A549 (cell line): Measurements from ENCODE around the gene ZFYVE27. TPM values are rescaled to one million over a fixed set of nuclear protein-coding genes. Genes with fewer than 3 reads are reported as not detected.

Source experiments
- ATAC-seq, 2 experiments: fragments of 200-7000 bp in 1 of 2; fragments of >200 bp in 1 of 2; cut with Nextera tagmentation in 1 of 2; cut with Tn5 transposase in 1 of 2; 3 replicates each; pipeline versions ENCODE4 v1.8.0 to v1.9.1; 2018 to 2020; ENCODE audit warnings: mild to moderate bottlenecking in 1 of 2, moderate library complexity in 1 of 2
- CTCF ChIA-PET: fragments of 300-600 bp; sonication (Branson Sonifier 250); formaldehyde crosslinking; extraction: SDS; loops from one replicate; lab custom pipeline; 2021; ENCODE audit warnings: antibody characterized with exemption, inconsistent platforms; lab: Yijun Ruan, JAX
- POLR2A ChIA-PET: fragments of 350-600 bp; formaldehyde crosslinking; extraction: SDS; loops from one replicate; lab custom pipeline; 2021; ENCODE audit warnings: antibody characterized with exemption, inconsistent platforms; lab: Yijun Ruan, JAX
- DNase-seq, 2 experiments: peaks; one replicate each; pipeline versions ENCODE4 v3.0.0 to v3.0.0-alpha.2; 2011 to 2016; ENCODE audit warnings: low read depth in 1 of 2, low spot score in 1 of 2
- FAIRE-seq: peaks from 2 replicates; lab custom pipeline; 2011; peaks lifted over from hg19 to GRCh38; lab: Jason Lieb, UNC
- H3K27ac ChIP-seq, 2 experiments: fragments of >200 bp; sonication (Bioruptor Twin); formaldehyde crosslinking; 3 replicates each; pipeline ENCODE4 v1.5.1; 2016 to 2017
- H3K4me1 ChIP-seq: fragments of >200 bp; sonication (Bioruptor Twin); formaldehyde crosslinking; 3 replicates; pipeline ENCODE4 v1.6.1; 2016
- H3K4me2 ChIP-seq: fragments of >200 bp; sonication (Bioruptor Twin); formaldehyde crosslinking; 3 replicates; pipeline ENCODE4 v1.6.1; 2016
- H3K4me3 ChIP-seq: fragments of >200 bp; sonication (Bioruptor Twin); formaldehyde crosslinking; 3 replicates; pipeline ENCODE4 v1.5.1; 2016
- H3K9me3 ChIP-seq: fragments of >200 bp; sonication (Bioruptor Twin); formaldehyde crosslinking; 3 replicates; pipeline ENCODE4 v1.6.1; 2016
- EHF ChIP-seq: fragments of 250-450 bp; sonication (Bioruptor Pico); IDR thresholded peaks from 2 replicates; pipeline ENCODE4 v1.5.0; 2020; ENCODE audit warnings: mild to moderate bottlenecking
- EHMT2 ChIP-seq: fragments of 200-600 bp; sonication (generic); IDR thresholded peaks from 2 replicates; pipeline ENCODE4 v1.6.1; 2016; ENCODE audit warnings: antibody characterized with exemption, low read depth, mild to moderate bottlenecking, moderate library complexity
- FOSB ChIP-seq: fragments of 250-450 bp; sonication (Bioruptor Pico); IDR thresholded peaks from 2 replicates; pipeline ENCODE4 v1.5.0; 2020; ENCODE audit warnings: mild to moderate bottlenecking, moderate library complexity
- FOSL2 ChIP-seq, 2 experiments: fragments of 450-650 bp in 1 of 2; fragments of >200 bp in 1 of 2; sonication (Bioruptor Twin) in 1 of 2; formaldehyde crosslinking; IDR thresholded peaks; 2 replicates each; pipeline versions ENCODE4 v1.5.0 to v1.6.1; 2016 to 2020; ENCODE audit warnings: mild to moderate bottlenecking in 1 of 2, moderate library complexity in 1 of 2
- HDAC2 ChIP-seq: fragments of 200-600 bp; sonication (generic); IDR thresholded peaks from 2 replicates; pipeline ENCODE4 v1.6.1; 2016
- MYC ChIP-seq: IDR thresholded peaks from 2 replicates; pipeline ENCODE4 v1.6.1; 2012; ENCODE audit warnings: mild to moderate bottlenecking, inconsistent platforms, low read length, improper control_type of control experiment, borderline replicate concordance
- NPAS2 ChIP-seq: fragments of 250-450 bp; sonication (Bioruptor Pico); IDR thresholded peaks from 2 replicates; pipeline ENCODE4 v1.8.0; 2022; ENCODE audit warnings: mild to moderate bottlenecking, moderate library complexity, borderline replicate concordance
- POLR2AphosphoS2 ChIP-seq: conservative IDR thresholded peaks from 2 replicates; pipeline ENCODE4 v1.6.1; 2012; ENCODE audit warnings: low read length, improper control_type of control experiment, inconsistent platforms
- RAD21 ChIP-seq, 2 experiments: fragments of >200 bp in 1 of 2; sonication (Bioruptor Twin) in 1 of 2; formaldehyde crosslinking in 1 of 2; IDR thresholded peaks in 1 of 2; conservative IDR thresholded peaks in 1 of 2; 2 replicates in 1 of 2; 3 replicates in 1 of 2; pipeline ENCODE4 v1.6.1; 2012 to 2018; ENCODE audit warnings: inconsistent platforms in 1 of 2
- RARB ChIP-seq: fragments of 250-450 bp; sonication (Bioruptor Pico); IDR thresholded peaks from 2 replicates; pipeline ENCODE4 v1.8.0; 2021; ENCODE audit warnings: mild to moderate bottlenecking, moderate library complexity
- SMC3 ChIP-seq: fragments of >200 bp; sonication (Bioruptor Twin); formaldehyde crosslinking; IDR thresholded peaks from 3 replicates; pipeline ENCODE4 v1.6.1; 2018; ENCODE audit warnings: inconsistent platforms
- TFCP2L1 ChIP-seq: fragments of 250-450 bp; sonication (Bioruptor Pico); IDR thresholded peaks from 2 replicates; pipeline ENCODE4 v1.5.0; 2021; ENCODE audit warnings: mild to moderate bottlenecking
- ZC3H11A ChIP-seq: fragments of 450-650 bp; IDR thresholded peaks from 2 replicates; pipeline ENCODE4 v1.6.1; 2014; ENCODE audit warnings: antibody characterized with exemption, mild to moderate bottlenecking
- ZNF302 ChIP-seq: fragments of 250-450 bp; sonication (Bioruptor Pico); IDR thresholded peaks from 2 replicates; pipeline ENCODE4 v1.9.0; 2021; ENCODE audit warnings: inconsistent platforms, mild to moderate bottlenecking, moderate library complexity
- ZSCAN20 ChIP-seq: fragments of 250-450 bp; sonication (Bioruptor Pico); IDR thresholded peaks from 2 replicates; pipeline ENCODE4 v1.8.0; 2022; ENCODE audit warnings: mild to moderate bottlenecking, moderate library complexity
- WGBS: methylation state at CpG from one replicate; pipeline ENCODE4 v1.1.6; 2017; ENCODE audit errors: missing lambda C conversion rate; 5-methylcytosine and 5-hydroxymethylcytosine counted together
- polyA plus RNA-seq, 4 experiments: library from polyadenylated mRNA; depleted of rRNA in 3 of 4; stranded (reverse); fragments of >200 nt; fragmentation: RNase III in 1 of 4; extraction: RNeasy Plus Mini Kit Qiagen cat#74134 plus additional on column Dnase treatment in 1 of 4; gene quantifications; 2 replicates in 3 of 4; 3 replicates in 1 of 4; pipeline ENCODE4 v1.2.3, GENCODE V29; 2011 to 2017
- TF ChIP-seq, protein P1 (sequence below): fragments of 450-650 bp; IDR thresholded peaks from 2 replicates; pipeline ENCODE4 v1.6.1; 2014; ENCODE audit warnings: antibody characterized with exemption
- TF ChIP-seq, protein P2 (sequence below): fragments of 250-450 bp; sonication (Bioruptor Pico); IDR thresholded peaks from 2 replicates; pipeline ENCODE4 v1.5.0; 2020; ENCODE audit warnings: low read depth, mild to moderate bottlenecking, moderate library complexity
- TF ChIP-seq, protein P3 (sequence below): fragments of >200 bp; sonication (Bioruptor Twin); formaldehyde crosslinking; IDR thresholded peaks from 3 replicates; pipeline ENCODE4 v1.5.1; 2016

The ZFYVE27 gene
- polyA plus RNA-seq, 2 of the 4 experiments (the other 2 are of a cell fraction): 17.1 to 20.1 TPM

DNA sequence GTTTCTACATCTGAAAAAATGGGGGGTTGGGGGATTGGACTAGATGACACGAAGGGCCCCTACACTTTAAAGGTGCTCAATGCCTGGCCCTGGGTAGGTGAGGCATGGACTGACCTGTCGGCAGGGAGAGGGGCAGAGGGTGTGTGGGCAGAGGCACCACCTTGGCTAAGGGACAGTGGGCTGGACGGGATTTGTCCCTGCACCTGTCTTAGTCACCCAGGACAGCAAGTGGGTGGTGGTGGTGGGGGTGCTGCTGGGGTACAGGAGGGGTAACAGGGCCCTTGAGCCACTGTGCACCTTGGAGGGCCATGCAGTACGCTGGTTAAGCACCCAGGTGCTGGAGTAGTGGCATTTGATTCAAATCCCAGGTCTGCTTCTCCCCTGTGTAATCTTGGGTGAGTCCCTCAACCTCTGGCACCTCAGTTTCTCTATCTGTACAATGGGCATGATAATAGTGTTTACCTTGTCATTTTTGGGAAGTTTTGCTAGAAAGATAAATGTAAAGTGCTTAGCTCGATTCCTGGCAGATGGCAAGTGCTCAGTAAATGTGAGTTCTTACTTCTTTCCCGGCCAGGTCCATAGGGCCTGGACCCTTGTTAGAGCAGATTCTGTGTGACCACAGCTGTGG is 53.0 kb downstream of the ZFYVE27 start:
- no peak for DNase-seq
- H3K4me1 ChIP-seq: no peaks in the 10 kb centered on the region
- CTCF ChIA-PET: interaction anchor here (3.8 to 17.4 kb wide), 7 partner anchors 12 to 251 kb away, joined by 31 to 649 read pairs (median 49); partner anchors contain the start of gene GOLGA7B
- POLR2A ChIA-PET: interaction anchor here (2.4 kb wide), 1 partner anchor 79 kb away, joined by 6 read pairs; no protein-coding TSS in a partner anchor
- no peak overlapping the region for H3K4me2 ChIP-seq
- no peak overlapping the region for H3K27ac ChIP-seq
- FAIRE-seq: no peak
- 52% methylated on average over 6 of the region's 6 CpGs for WGBS
- TF ChIP-seq, protein P1, sequence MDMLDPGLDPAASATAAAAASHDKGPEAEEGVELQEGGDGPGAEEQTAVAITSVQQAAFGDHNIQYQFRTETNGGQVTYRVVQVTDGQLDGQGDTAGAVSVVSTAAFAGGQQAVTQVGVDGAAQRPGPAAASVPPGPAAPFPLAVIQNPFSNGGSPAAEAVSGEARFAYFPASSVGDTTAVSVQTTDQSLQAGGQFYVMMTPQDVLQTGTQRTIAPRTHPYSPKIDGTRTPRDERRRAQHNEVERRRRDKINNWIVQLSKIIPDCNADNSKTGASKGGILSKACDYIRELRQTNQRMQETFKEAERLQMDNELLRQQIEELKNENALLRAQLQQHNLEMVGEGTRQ: no peak
- TF ChIP-seq MYC: no peak
- TF ChIP-seq ZNF302 (CRISPR knock-in tag): no peak
- no peak for TF ChIP-seq ZC3H11A
- TF ChIP-seq EHF (CRISPR knock-in tag): no peak
- no peak for TF ChIP-seq RARB (CRISPR knock-in tag)
- TF ChIP-seq ZSCAN20 (CRISPR knock-in tag): no peak
- no peak for TF ChIP-seq FOSB (CRISPR knock-in tag)
- no peak for TF ChIP-seq RAD21 (conservative IDR thresholded peaks at IDR 0.05 in 1 of 2, IDR thresholded peaks at IDR 0.05 in 1 of 2)
- no peak for TF ChIP-seq POLR2AphosphoS2
- TF ChIP-seq, protein P2, sequence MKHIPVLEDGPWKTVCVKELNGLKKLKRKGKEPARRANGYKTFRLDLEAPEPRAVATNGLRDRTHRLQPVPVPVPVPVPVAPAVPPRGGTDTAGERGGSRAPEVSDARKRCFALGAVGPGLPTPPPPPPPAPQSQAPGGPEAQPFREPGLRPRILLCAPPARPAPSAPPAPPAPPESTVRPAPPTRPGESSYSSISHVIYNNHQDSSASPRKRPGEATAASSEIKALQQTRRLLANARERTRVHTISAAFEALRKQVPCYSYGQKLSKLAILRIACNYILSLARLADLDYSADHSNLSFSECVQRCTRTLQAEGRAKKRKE (CRISPR knock-in tag): no peak
- no peak overlapping the region for H3K4me3 ChIP-seq
- H3K9me3 ChIP-seq: no peaks in the 10 kb centered on the region
- ATAC-seq: no peak

DNA sequence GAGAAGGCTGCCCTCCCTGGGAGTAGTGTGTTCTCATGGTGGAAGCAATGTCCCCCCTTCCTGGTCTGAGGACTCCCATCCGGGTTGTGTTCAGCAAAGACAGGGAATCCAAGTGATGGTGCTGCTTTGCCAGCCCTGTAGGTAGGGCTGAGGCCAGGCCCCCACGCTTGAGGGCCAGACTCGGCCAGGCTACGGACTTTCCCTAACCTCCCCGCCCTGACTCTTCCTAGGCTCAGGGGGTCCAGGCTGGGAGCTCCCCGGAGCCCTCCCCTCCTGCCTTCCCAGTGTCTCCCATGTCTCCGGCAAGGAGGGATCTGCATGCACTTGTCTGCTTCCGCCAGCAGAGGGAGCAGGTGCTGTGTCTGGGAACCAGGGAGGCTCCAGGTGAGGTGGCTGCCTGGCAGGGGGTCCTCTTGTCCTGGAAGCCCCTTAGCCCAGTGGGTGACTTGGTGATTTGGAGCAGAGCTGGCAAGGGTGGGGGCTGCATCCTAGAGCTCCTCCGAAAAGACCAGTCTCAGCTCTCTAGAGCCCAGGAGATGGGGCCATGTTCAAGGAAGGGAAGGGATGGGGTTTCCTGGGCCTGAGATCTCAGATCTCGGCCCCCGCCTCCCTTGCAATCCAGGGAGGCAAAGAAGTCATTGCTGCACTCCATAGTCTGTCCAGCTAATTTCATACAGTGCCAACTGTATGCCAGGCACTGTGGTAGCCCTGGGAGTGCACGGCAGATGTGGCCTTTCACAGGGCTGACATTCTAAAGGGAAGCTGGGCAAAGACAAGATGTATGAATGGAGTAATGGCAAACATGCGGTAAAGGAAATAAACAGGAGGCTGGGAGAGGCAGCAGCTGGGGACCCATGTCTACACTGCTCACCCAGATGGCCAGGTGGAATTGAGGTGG is 55.1 kb downstream of the ZFYVE27 start:
- ATAC-seq (peak; percentile 93), FAIRE-seq (no peak), DNase-seq (peak; percentile 64 to 79)
- H3K27ac ChIP-seq: peak overlapping the region; percentile 40 to 66; a peak in 4 of 6 replicates
- H3K9me3 ChIP-seq: no peaks in the 10 kb centered on the region
- H3K4me1 ChIP-seq: no peaks in the 10 kb centered on the region
- CTCF ChIA-PET: interaction anchor here (0.6 to 17.4 kb wide), 56 partner anchors 10 to 543 kb away, joined by 3 to 649 read pairs (median 7); partner anchors contain the start of genes CRTAC1 and GOLGA7B
- TF ChIP-seq EHMT2: no peak
- no peak for TF ChIP-seq HDAC2
- no peak for TF ChIP-seq NPAS2
- TF ChIP-seq TFCP2L1 (CRISPR knock-in tag): no peak
- TF ChIP-seq FOSL2 (IDR thresholded peaks at IDR 0.05): no peak
- peak; percentile 14; the same call in 1 of the 2 replicates for TF ChIP-seq FOSL2 (CRISPR knock-in tag; IDR thresholded peaks at IDR 0.05)
- TF ChIP-seq SMC3: peak; percentile 99
- TF ChIP-seq, protein P3, sequence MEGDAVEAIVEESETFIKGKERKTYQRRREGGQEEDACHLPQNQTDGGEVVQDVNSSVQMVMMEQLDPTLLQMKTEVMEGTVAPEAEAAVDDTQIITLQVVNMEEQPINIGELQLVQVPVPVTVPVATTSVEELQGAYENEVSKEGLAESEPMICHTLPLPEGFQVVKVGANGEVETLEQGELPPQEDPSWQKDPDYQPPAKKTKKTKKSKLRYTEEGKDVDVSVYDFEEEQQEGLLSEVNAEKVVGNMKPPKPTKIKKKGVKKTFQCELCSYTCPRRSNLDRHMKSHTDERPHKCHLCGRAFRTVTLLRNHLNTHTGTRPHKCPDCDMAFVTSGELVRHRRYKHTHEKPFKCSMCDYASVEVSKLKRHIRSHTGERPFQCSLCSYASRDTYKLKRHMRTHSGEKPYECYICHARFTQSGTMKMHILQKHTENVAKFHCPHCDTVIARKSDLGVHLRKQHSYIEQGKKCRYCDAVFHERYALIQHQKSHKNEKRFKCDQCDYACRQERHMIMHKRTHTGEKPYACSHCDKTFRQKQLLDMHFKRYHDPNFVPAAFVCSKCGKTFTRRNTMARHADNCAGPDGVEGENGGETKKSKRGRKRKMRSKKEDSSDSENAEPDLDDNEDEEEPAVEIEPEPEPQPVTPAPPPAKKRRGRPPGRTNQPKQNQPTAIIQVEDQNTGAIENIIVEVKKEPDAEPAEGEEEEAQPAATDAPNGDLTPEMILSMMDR: peak; percentile 93
- peak; percentile 95 to 96 for TF ChIP-seq RAD21 (conservative IDR thresholded peaks at IDR 0.05 in 1 of 2, IDR thresholded peaks at IDR 0.05 in 1 of 2)
- WGBS: 31% methylated on average over 9 of the region's 13 CpGs
- no peak overlapping the region for H3K4me3 ChIP-seq
- POLR2A ChIA-PET: interaction anchor here (0.5 to 2.4 kb wide), 3 partner anchors 77 to 247 kb away, joined by 3 to 6 read pairs (median 3); no protein-coding TSS in a partner anchor
- peak overlapping the region; percentile 49; the same call in 1 of the 3 replicates for H3K4me2 ChIP-seq
